ENCODE data around the gene CFAP97D2.

DNA sequence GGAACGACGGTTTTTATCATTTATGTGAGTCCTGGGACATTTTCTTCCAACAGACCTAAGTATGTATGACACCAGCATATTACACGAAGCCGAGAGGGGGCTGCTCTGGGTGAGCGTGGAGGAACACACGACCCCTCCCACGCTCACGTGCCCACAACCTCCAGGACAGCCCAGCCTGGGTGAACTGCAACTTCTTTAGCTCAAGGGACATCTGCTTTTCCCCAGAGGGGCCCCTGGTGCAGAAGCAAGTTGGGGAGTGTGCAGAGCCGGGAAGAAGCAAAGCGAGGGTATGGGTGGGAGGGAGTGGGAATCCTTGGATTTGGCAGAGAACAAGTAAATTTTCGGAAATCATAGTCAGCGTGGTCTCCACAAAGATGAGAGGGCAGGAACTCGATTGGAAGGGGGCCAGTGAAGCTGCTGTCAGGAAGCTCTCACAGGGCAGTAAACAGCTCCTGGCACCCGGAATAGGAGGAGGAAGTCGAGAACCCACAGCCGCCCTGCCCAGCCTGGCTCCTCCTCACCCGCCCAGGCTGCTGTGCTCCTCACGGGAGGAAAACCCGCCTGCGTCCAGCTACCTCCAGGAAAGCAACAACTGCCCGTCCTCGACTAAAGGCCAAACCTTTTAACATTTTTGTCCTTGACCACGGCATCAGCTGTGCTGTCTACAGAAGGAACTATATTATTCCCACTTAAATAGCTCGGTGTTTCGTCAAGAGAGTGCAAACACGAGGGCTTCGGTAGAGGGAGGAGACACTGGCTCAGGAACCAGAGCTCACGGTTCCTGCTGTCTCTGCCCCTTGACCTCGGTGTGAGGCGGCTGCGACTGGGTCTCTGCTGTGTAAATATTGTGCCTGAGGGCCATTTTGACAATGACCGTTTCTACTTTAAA is 17.2 kb upstream of the CFAP97D2 start:
- TF ChIP-seq POLR2A (IDR thresholded peaks at IDR 0.05; ENCODE audit: low read depth) (no peak), EP300 (IDR thresholded peaks at IDR 0.05) (no peak)
